DOHH2 (cell line): ENCODE results near the gene SYTL2.

ENCODE experiments used
- H3F3A ChIP-seq: fragments of 200-600 bp; sonication (generic), shearing (Covaris generic); 2 replicates; pipeline ENCODE4 v1.6.0; 2016; ENCODE audit warnings: antibody characterized with exemption, mild to moderate bottlenecking; ENCODE audit not compliant: control insufficient read depth, insufficient read depth
- H3K27ac ChIP-seq: fragments of 200-600 bp; sonication (generic); 2 replicates; pipeline ENCODE4 v1.5.1; 2014; ENCODE audit warnings: low read depth, mild to moderate bottlenecking, low read length, moderate library complexity
- H3K27me3 ChIP-seq: fragments of 200-600 bp; sonication (generic); 2 replicates; pipeline ENCODE4 v1.6.1; 2014; ENCODE audit warnings: mild to moderate bottlenecking, low read length, mixed read lengths; ENCODE audit not compliant: control insufficient read depth
- H3K36me3 ChIP-seq: fragments of 200-600 bp; sonication (generic); 2 replicates; pipeline ENCODE4 v1.6.1; 2014; ENCODE audit warnings: mild to moderate bottlenecking, low read length, moderate library complexity, mixed read lengths; ENCODE audit not compliant: control insufficient read depth
- H3K4me1 ChIP-seq: fragments of 200-600 bp; sonication (generic); 2 replicates; pipeline ENCODE4 v1.6.1; 2014; ENCODE audit warnings: mild to moderate bottlenecking, low read length, mixed read lengths; ENCODE audit not compliant: control insufficient read depth
- H3K4me2 ChIP-seq: fragments of 200-600 bp; sonication (generic); 2 replicates; pipeline ENCODE4 v1.6.0; 2014; ENCODE audit warnings: mild to moderate bottlenecking, low read length, moderate library complexity
- H3K4me3 ChIP-seq: fragments of 200-600 bp; sonication (generic); 2 replicates; pipeline ENCODE4 v1.5.1; 2014; ENCODE audit warnings: mild to moderate bottlenecking, low read length, mixed read lengths
- H3K79me2 ChIP-seq: fragments of 200-600 bp; sonication (generic); 2 replicates; pipeline ENCODE4 v1.6.1; 2014; ENCODE audit warnings: mild to moderate bottlenecking, low read length, mixed read lengths; ENCODE audit not compliant: control insufficient read depth
- H3K9me2 ChIP-seq: fragments of 200-600 bp; sonication (generic); replicated peaks from 2 replicates; pipeline ENCODE4 v1.6.1; 2014; ENCODE audit warnings: mild to moderate bottlenecking, low read length, mixed read lengths; ENCODE audit not compliant: control insufficient read depth
- H3K9me3 ChIP-seq: fragments of 200-600 bp; sonication (generic); 2 replicates; pipeline ENCODE4 v1.6.1; 2014; ENCODE audit warnings: antibody characterized with exemption, low read length, mixed read lengths; ENCODE audit not compliant: control insufficient read depth, insufficient read depth
- H4K20me1 ChIP-seq: fragments of 200-600 bp; sonication (generic); 2 replicates; pipeline ENCODE4 v1.6.0; 2014; ENCODE audit warnings: low read depth, mild to moderate bottlenecking, antibody characterized with exemption, low read length, moderate library complexity; ENCODE audit not compliant: control insufficient read depth, insufficient read depth
- CTCF ChIP-seq: fragments of 200-600 bp; sonication (generic); IDR thresholded peaks from one replicate; pipeline ENCODE4 v1.5.1; 2014; ENCODE audit warnings: antibody characterized with exemption, mild to moderate bottlenecking, low read depth, low read length; ENCODE audit not compliant: poor library complexity, severe bottlenecking
- EZH2phosphoT487 ChIP-seq: fragments of 200-600 bp; sonication (generic); IDR thresholded peaks from 2 replicates; pipeline ENCODE4 v1.6.1; 2017; ENCODE audit warnings: borderline replicate concordance, mild to moderate bottlenecking, antibody characterized with exemption, low read length, moderate library complexity, mixed read lengths

Gene SYTL2

GRCh38 chr11:85680897-85681296 is 130.0 kb downstream of the SYTL2 start:
- H3K4me3 ChIP-seq: no peak overlapping the region
- H3K4me2 ChIP-seq: no peak overlapping the region

GRCh38 chr11:85679576-85679975 is 131.4 kb downstream of the SYTL2 start:
- Histone ChIP-seq H3K9me3 (0 out of 2 replicates have a peak, but pooled peaks cover 3% of the 10 kb centered on the region), H3F3A (no peaks in the 10 kb centered on the region), H3K4me1 (peaks cover 15% of the 10 kb centered on the region), H3K27me3 (peaks cover 6% of the 10 kb centered on the region), H3K36me3 (no peaks in the 10 kb centered on the region), H3K4me2 (no peak overlapping the region), H4K20me1 (no peaks in the 10 kb centered on the region), H3K9me2 (no peaks in the 10 kb centered on the region), H3K4me3 (no peak overlapping the region), H3K79me2 (no peaks in the 10 kb centered on the region), H3K27ac (no peak overlapping the region)
- no peak for TF ChIP-seq EZH2phosphoT487
- no peak for TF ChIP-seq CTCF

More at GRCh38 chr11:85680897-85681296, 130.0 kb downstream of the SYTL2 start:
- H3K4me1 ChIP-seq: peaks cover 15% of the 10 kb centered on the region
- no peaks in the 10 kb centered on the region for H3K79me2 ChIP-seq
- H3K27ac ChIP-seq: no peak overlapping the region
- no peaks in the 10 kb centered on the region for H3F3A ChIP-seq
- H3K9me2 ChIP-seq: no peaks in the 10 kb centered on the region
- 0 out of 2 replicates have a peak, but pooled peaks cover 3% of the 10 kb centered on the region for H3K9me3 ChIP-seq
- H3K27me3 ChIP-seq: peaks cover 6% of the 10 kb centered on the region
- no peaks in the 10 kb centered on the region for H3K36me3 ChIP-seq
- TF ChIP-seq EZH2phosphoT487 (no peak), CTCF (no peak)
- no peaks in the 10 kb centered on the region for H4K20me1 ChIP-seq

DNA sequence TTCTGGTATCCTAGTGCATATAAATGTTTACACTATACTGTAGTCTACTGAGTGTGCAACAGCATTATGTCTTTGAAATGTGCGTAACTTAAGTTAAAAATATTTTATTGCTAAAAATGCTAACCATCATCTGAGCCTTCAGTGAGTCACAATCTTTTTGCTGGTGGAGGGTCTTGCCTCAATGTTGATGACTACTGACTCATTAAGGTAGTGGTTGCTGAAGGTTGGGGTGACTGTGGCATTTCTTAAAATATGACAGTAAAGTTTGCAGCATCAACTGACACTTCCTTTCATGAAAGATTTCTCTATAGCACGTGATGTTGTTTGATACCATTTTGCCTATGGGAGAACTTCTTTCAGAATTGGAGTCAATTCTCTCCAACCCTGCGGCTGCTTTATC is 137.5 kb downstream of the SYTL2 start:
- no peaks in the 10 kb centered on the region for H3K9me3 ChIP-seq
- H4K20me1 ChIP-seq: no peaks in the 10 kb centered on the region
- H3K27ac ChIP-seq: no peak overlapping the region
- no peak overlapping the region for H3K4me3 ChIP-seq
- H3K4me2 ChIP-seq: no peak overlapping the region
- peaks cover 6% of the 10 kb centered on the region; the same call in 1 of the 2 replicates for H3K4me1 ChIP-seq
- TF ChIP-seq EZH2phosphoT487 (no peak), CTCF (no peak)
- H3K9me2 ChIP-seq: no peaks in the 10 kb centered on the region
- H3K79me2 ChIP-seq: no peaks in the 10 kb centered on the region
- no peaks in the 10 kb centered on the region for H3K36me3 ChIP-seq
- no peaks in the 10 kb centered on the region; the same call in 1 of the 2 replicates for H3K27me3 ChIP-seq
- no peaks in the 10 kb centered on the region for H3F3A ChIP-seq
